Measurements from ENCODE around the gene NFIB.

Gene NFIB

GRCh38 chr9:14271093-14271673 lies 42.8 kb downstream of the NFIB start:
- peak; percentile 56 for DNase-seq

- DNase-seq, result peak; percentile 11
Observed at GRCh38 chr9:14270358-14271092, 43.4 kb downstream of the NFIB start.

GRCh38 chr9:14269916-14270315 lies 44.0 kb downstream of the NFIB start:
- no peak for DNase-seq

- DNase-seq, result no peak
Observed at GRCh38 chr9:14263707-14264483, 50.0 kb downstream of the NFIB start.

GRCh38 chr9:14262827-14263226 lies 51.1 kb downstream of the NFIB start:
- DNase-seq, result no peak

- no peak for DNase-seq
Observed at GRCh38 chr9:14261616-14262015, 52.3 kb downstream of the NFIB start.

- DNase-seq, result no peak
Observed at GRCh38 chr9:14260101-14260500, 53.8 kb downstream of the NFIB start.

- DNase-seq, result no peak
Observed at GRCh38 chr9:14258660-14259239, 55.2 kb downstream of the NFIB start.

GRCh38 chr9:14258156-14258555 lies 55.8 kb downstream of the NFIB start:
- DNase-seq, result no peak

- DNase-seq, result no peak
Observed at GRCh38 chr9:14256588-14256987, 57.4 kb downstream of the NFIB start.

- DNase-seq, result no peak
Observed at GRCh38 chr9:14251154-14252071, 62.5 kb downstream of the NFIB start.

GRCh38 chr9:14250794-14251153 lies 63.2 kb downstream of the NFIB start:
- DNase-seq, result no peak

GRCh38 chr9:14249527-14249926 lies 64.4 kb downstream of the NFIB start:
- no peak for DNase-seq

GRCh38 chr9:14248149-14248548 lies 65.8 kb downstream of the NFIB start:
- DNase-seq, result no peak

- no peak for DNase-seq
Observed at GRCh38 chr9:14247577-14247976, 66.4 kb downstream of the NFIB start.

- DNase-seq, result no peak
Observed at GRCh38 chr9:14246951-14247350, 67.0 kb downstream of the NFIB start.

- DNase-seq, result no peak
Observed at GRCh38 chr9:14245901-14246525, 67.9 kb downstream of the NFIB start.

- no peak for DNase-seq
Observed at GRCh38 chr9:14243514-14244042, 70.4 kb downstream of the NFIB start.

GRCh38 chr9:14242150-14242805 lies 71.7 kb downstream of the NFIB start:
- DNase-seq, result no peak

- no peak for DNase-seq
Observed at GRCh38 chr9:14240537-14240936, 73.4 kb downstream of the NFIB start.

GRCh38 chr9:14238518-14238917 lies 75.4 kb downstream of the NFIB start:
- no peak for DNase-seq

All from SHP77 treated with DMSO at 0.1 percent for 48 hours (cell line).